Measurements from ENCODE around the gene PRMT3. TPM values are rescaled to one million over a fixed set of nuclear protein-coding genes. Genes with fewer than 3 reads are reported as not detected.

PRMT3 gene
- total and polyA plus RNA-seq, 2 experiments from 2014 or later: 9.8 to 11.7 TPM

GRCh38 chr11:20367313-20367948, 20.1 kb upstream of the PRMT3 start:
- Histone ChIP-seq H3K9me3 (ENCODE audit: low read depth) (no peaks in the 10 kb centered on the region), H3K4me3 (no peak overlapping the region), H3K9ac (no peak overlapping the region), H3F3A (ENCODE audit: insufficient read depth) (peaks cover 21% of the 10 kb centered on the region; the same call in 1 of the 2 replicates), H3K27ac (peak overlapping the region; percentile 40), H3K4me1 (ENCODE audit: insufficient read depth) (peaks cover 27% of the 10 kb centered on the region), H3K79me2 (ENCODE audit: insufficient read depth) (no peaks in the 10 kb centered on the region), H2AFZ (no peak overlapping the region), H4K20me1 (ENCODE audit: insufficient read depth) (no peaks in the 10 kb centered on the region), H3K27me3 (replicated peaks; ENCODE audit: insufficient read depth) (no peaks in the 10 kb centered on the region), H3K4me2 (ENCODE audit: unreplicated experiment) (peak overlapping the region; percentile 64), H3K9me2 (ENCODE audit: insufficient read depth) (no peaks in the 10 kb centered on the region), H3K36me3 (ENCODE audit: low read depth) (no peaks in the 10 kb centered on the region)
- in situ Hi-C loops (cut with MboI): no loop called here
- WGBS, 2 experiments (ENCODE audit: low coverage in 1 of 2, low lambda C conversion rate in 2 of 2, missing lambda C conversion rate in 2 of 2): 37 to 38% methylated on average over 9 of the region's 9 CpGs
- peak; percentile 93 for DNase-seq
- no peak for TF ChIP-seq EZH2 (IDR thresholded peaks at IDR 0.05; ENCODE audit: insufficient read depth, poor library complexity, severe bottlenecking)
- TF ChIP-seq EZH2phosphoT487 (IDR thresholded peaks at IDR 0.05; ENCODE audit: insufficient read depth, low read depth): no peak

- no peak overlapping the region for H3K9ac ChIP-seq
- H3K36me3 ChIP-seq (ENCODE audit: low read depth): no peaks in the 10 kb centered on the region
- in situ Hi-C loops (cut with MboI): no loop called here
- H3K9me2 ChIP-seq (ENCODE audit: insufficient read depth): no peaks in the 10 kb centered on the region
- H3K4me2 ChIP-seq (ENCODE audit: unreplicated experiment): no peak overlapping the region
- no peak overlapping the region for H2AFZ ChIP-seq
- peaks cover 27% of the 10 kb centered on the region for H3K4me1 ChIP-seq (ENCODE audit: insufficient read depth)
- H4K20me1 ChIP-seq (ENCODE audit: insufficient read depth): no peaks in the 10 kb centered on the region
- TF ChIP-seq EZH2 (IDR thresholded peaks at IDR 0.05; ENCODE audit: insufficient read depth, poor library complexity, severe bottlenecking) (no peak), EZH2phosphoT487 (IDR thresholded peaks at IDR 0.05; ENCODE audit: insufficient read depth, low read depth) (no peak)
- no peak overlapping the region for H3K4me3 ChIP-seq
- H3K27ac ChIP-seq: peak overlapping the region; percentile 40
- H3K79me2 ChIP-seq (ENCODE audit: insufficient read depth): no peaks in the 10 kb centered on the region
- peak; percentile 19 for DNase-seq
- H3K9me3 ChIP-seq (ENCODE audit: low read depth): no peaks in the 10 kb centered on the region
- H3K27me3 ChIP-seq (replicated peaks; ENCODE audit: insufficient read depth): no peaks in the 10 kb centered on the region
- H3F3A ChIP-seq (ENCODE audit: insufficient read depth): peaks cover 21% of the 10 kb centered on the region; the same call in 1 of the 2 replicates
These were observed 19.1 kb upstream of the PRMT3 start for GRCh38 chr11:20368438-20368837.

GRCh38 chr11:20369826-20370225, 17.7 kb upstream of the PRMT3 start:
- Histone ChIP-seq H4K20me1 (ENCODE audit: insufficient read depth) (no peaks in the 10 kb centered on the region), H3K27me3 (replicated peaks; ENCODE audit: insufficient read depth) (no peaks in the 10 kb centered on the region), H3F3A (ENCODE audit: insufficient read depth) (peaks cover 21% of the 10 kb centered on the region; the same call in 1 of the 2 replicates), H3K9ac (no peak overlapping the region), H3K9me3 (ENCODE audit: low read depth) (no peaks in the 10 kb centered on the region), H3K79me2 (ENCODE audit: insufficient read depth) (no peaks in the 10 kb centered on the region), H3K9me2 (ENCODE audit: insufficient read depth) (no peaks in the 10 kb centered on the region), H3K36me3 (ENCODE audit: low read depth) (no peaks in the 10 kb centered on the region), H3K27ac (no peak overlapping the region), H2AFZ (no peak overlapping the region), H3K4me1 (ENCODE audit: insufficient read depth) (peaks cover 21% of the 10 kb centered on the region), H3K4me2 (ENCODE audit: unreplicated experiment) (no peak overlapping the region), H3K4me3 (no peak overlapping the region)
- DNase-seq: no peak
- in situ Hi-C loops (cut with MboI): no loop called here
- TF ChIP-seq EZH2 (IDR thresholded peaks at IDR 0.05; ENCODE audit: insufficient read depth, poor library complexity, severe bottlenecking) (no peak), EZH2phosphoT487 (IDR thresholded peaks at IDR 0.05; ENCODE audit: insufficient read depth, low read depth) (no peak)

DNA sequence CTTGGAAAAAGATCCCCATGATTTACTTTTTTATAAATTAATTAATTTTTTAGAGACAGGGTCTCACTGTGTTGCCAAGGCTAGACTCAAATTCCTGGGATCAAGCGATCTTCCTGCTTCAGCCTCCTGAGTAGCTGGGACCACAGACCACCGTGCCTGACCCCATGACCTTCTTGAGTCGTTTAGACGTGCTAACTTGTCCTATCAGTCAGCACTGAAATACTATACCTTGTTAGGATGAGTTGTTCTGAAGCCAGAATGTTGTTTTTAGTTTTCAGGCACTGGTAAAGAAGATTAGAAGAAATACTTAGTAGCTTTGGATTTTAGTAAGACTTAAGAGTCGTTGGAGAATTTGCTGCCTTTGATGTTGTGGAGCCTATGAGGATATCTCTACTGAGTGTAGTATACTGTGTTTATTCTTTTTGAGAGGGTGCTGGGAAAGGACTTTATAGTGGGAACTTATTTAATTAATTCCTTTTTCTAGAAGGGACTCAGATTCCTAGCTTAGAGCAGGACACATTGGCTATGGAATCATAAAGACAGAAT, 15.4 kb upstream of the PRMT3 start:
- DNase-seq: no peak
- Histone ChIP-seq H3K27me3 (replicated peaks; ENCODE audit: insufficient read depth) (no peaks in the 10 kb centered on the region), H3K4me3 (no peak overlapping the region), H3K27ac (no peak overlapping the region), H3K9ac (no peak overlapping the region), H3K4me2 (ENCODE audit: unreplicated experiment) (no peak overlapping the region), H2AFZ (no peak overlapping the region), H3K9me3 (ENCODE audit: low read depth) (no peaks in the 10 kb centered on the region), H3K36me3 (ENCODE audit: low read depth) (no peaks in the 10 kb centered on the region), H3F3A (ENCODE audit: insufficient read depth) (peaks cover 15% of the 10 kb centered on the region; the same call in 1 of the 2 replicates), H3K4me1 (ENCODE audit: insufficient read depth) (peaks cover 15% of the 10 kb centered on the region), H3K79me2 (ENCODE audit: insufficient read depth) (no peaks in the 10 kb centered on the region), H3K9me2 (ENCODE audit: insufficient read depth) (no peaks in the 10 kb centered on the region), H4K20me1 (ENCODE audit: insufficient read depth) (no peaks in the 10 kb centered on the region)
- in situ Hi-C loops (cut with MboI): no loop called here
- no peak for TF ChIP-seq EZH2 (IDR thresholded peaks at IDR 0.05; ENCODE audit: insufficient read depth, poor library complexity, severe bottlenecking)
- TF ChIP-seq EZH2phosphoT487 (IDR thresholded peaks at IDR 0.05; ENCODE audit: insufficient read depth, low read depth): no peak
- WGBS, 2 experiments (ENCODE audit: low coverage in 1 of 2, low lambda C conversion rate in 2 of 2, missing lambda C conversion rate in 2 of 2): 60% methylated on average over 5 of the region's 5 CpGs

Data from GM23248 (cell line).